Smooth muscle cell (in vitro differentiated cells): Measurements from ENCODE around the gene MAFB. TPM values are rescaled to one million over a fixed set of nuclear protein-coding genes. Genes with fewer than 3 reads are reported as not detected.

ENCODE experiments used
- DNase-seq: peaks from one replicate; lab custom pipeline; 2025; ENCODE audit not compliant: unreplicated experiment; lab: John Stamatoyannopoulos, UW
- H2AFZ ChIP-seq: fragments of 200-600 bp; sonication (generic); 2 replicates; pipeline ENCODE4 v1.6.0; 2016; ENCODE audit warnings: antibody characterized with exemption, low read depth, mild to moderate bottlenecking
- H3F3A ChIP-seq: fragments of 200-600 bp; sonication (generic); 2 replicates; pipeline ENCODE4 v1.6.0; 2017; ENCODE audit warnings: antibody characterized with exemption, low read depth
- H3K27ac ChIP-seq: fragments of 200-600 bp; sonication (generic); 2 replicates; pipeline ENCODE4 v1.5.1; 2016; ENCODE audit warnings: low read depth, mild to moderate bottlenecking
- H3K27me3 ChIP-seq: fragments of 200-600 bp; sonication (generic); 2 replicates; pipeline ENCODE4 v1.6.1; 2016; ENCODE audit warnings: low read depth, mild to moderate bottlenecking
- H3K36me3 ChIP-seq: fragments of 200-600 bp; sonication (generic); 2 replicates; pipeline ENCODE4 v1.5.1; 2016; ENCODE audit warnings: low read depth
- H3K4me1 ChIP-seq: fragments of 200-600 bp; sonication (generic); 2 replicates; pipeline ENCODE4 v1.5.1; 2016; ENCODE audit warnings: low read depth
- H3K4me2 ChIP-seq: fragments of 200-600 bp; sonication (generic); 2 replicates; pipeline ENCODE4 v1.6.0; 2016; ENCODE audit warnings: mild to moderate bottlenecking
- H3K4me3 ChIP-seq: fragments of 200-600 bp; sonication (generic); 2 replicates; pipeline ENCODE4 v1.5.1; 2016; ENCODE audit warnings: mild to moderate bottlenecking
- H3K79me2 ChIP-seq: fragments of 200-600 bp; sonication (generic); 2 replicates; pipeline ENCODE4 v1.6.0; 2016; ENCODE audit warnings: low read depth, mild to moderate bottlenecking
- H3K9ac ChIP-seq: fragments of 200-600 bp; sonication (generic); 2 replicates; pipeline ENCODE4 v1.6.0; 2016; ENCODE audit warnings: low read depth
- H3K9me3 ChIP-seq: fragments of 200-600 bp; sonication (generic); replicated peaks from 2 replicates; pipeline ENCODE4 v1.5.1; 2016; ENCODE audit warnings: low read depth
- H4K20me1 ChIP-seq: fragments of 200-600 bp; sonication (generic); 2 replicates; pipeline ENCODE4 v1.6.0; 2016; ENCODE audit warnings: low read depth
- WGBS: methylation state at CpG from one replicate; pipeline ENCODE4 v1.1.7; 2016; ENCODE audit warnings: low lambda C conversion rate; 5-methylcytosine and 5-hydroxymethylcytosine counted together
- polyA plus RNA-seq: library from polyadenylated mRNA; unstranded; fragments of >200 nt; fragmentation: Nextera tagmentation; extraction: Ambion mirVana; gene quantifications from 2 replicates; pipeline ENCODE4 v1.2.1, GENCODE V29; 2016
- total RNA-seq: library from RNA; depleted of rRNA; stranded (reverse); fragments of >200 nt; gene quantifications from 2 replicates; pipeline ENCODE4 v1.2.3, GENCODE V29; 2014
- TF ChIP-seq, protein P1 (sequence below): fragments of 200-600 bp; sonication (generic); IDR thresholded peaks from 2 replicates; pipeline ENCODE4 v1.5.1; 2017; ENCODE audit warnings: borderline replicate concordance, mild to moderate bottlenecking, antibody characterized with exemption; ENCODE audit not compliant: insufficient read depth, poor library complexity, severe bottlenecking

Gene MAFB
- total and polyA plus RNA-seq, 2 experiments from 2014 or later: 14.4 to 15.7 TPM

DNA sequence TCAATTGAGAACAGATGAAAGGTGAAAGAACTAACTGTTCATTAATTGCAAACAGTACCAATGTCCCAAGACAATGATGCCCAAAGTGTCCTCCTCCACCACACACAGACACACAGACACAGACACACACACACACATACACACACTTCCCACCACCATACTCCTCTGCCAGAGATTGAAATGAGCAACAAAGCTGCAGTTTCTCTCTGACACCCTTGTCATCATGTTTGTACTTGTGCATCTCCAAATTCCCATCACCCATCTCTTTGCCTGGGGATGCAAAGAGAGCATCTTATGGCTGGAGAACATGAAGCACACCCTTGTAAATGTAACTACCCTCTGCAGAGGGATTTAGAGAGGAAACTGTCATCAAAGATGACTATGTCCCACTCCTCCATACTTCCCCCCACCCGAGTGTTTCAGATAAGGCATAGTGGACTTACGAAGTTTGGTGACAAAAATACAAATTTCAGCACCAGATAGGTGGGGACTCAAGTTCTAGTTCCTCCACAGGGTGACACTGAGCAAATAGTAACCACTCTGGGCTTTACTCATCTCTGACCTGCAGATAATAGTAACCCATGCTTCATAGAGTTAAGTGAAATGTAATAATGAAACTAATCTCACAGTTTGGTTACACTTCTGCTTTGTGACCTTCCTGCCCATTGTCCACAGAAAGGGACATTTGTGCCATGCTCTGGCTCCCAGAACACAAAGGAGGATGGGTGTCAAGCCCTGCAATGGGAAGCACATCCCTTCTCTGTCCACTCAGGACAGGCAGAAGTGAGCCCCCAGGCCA is 8.7 kb downstream of the MAFB start:
- H3K27me3 ChIP-seq: peaks cover 32% of the 10 kb centered on the region
- peaks cover 3% of the 10 kb centered on the region for H3K79me2 ChIP-seq
- TF ChIP-seq, protein P1, sequence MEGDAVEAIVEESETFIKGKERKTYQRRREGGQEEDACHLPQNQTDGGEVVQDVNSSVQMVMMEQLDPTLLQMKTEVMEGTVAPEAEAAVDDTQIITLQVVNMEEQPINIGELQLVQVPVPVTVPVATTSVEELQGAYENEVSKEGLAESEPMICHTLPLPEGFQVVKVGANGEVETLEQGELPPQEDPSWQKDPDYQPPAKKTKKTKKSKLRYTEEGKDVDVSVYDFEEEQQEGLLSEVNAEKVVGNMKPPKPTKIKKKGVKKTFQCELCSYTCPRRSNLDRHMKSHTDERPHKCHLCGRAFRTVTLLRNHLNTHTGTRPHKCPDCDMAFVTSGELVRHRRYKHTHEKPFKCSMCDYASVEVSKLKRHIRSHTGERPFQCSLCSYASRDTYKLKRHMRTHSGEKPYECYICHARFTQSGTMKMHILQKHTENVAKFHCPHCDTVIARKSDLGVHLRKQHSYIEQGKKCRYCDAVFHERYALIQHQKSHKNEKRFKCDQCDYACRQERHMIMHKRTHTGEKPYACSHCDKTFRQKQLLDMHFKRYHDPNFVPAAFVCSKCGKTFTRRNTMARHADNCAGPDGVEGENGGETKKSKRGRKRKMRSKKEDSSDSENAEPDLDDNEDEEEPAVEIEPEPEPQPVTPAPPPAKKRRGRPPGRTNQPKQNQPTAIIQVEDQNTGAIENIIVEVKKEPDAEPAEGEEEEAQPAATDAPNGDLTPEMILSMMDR: no peak
- no peak overlapping the region for H3K4me2 ChIP-seq
- H3F3A ChIP-seq: peaks cover 3% of the 10 kb centered on the region
- H2AFZ ChIP-seq: no peak overlapping the region
- DNase-seq: no peak
- H3K27ac ChIP-seq: no peak overlapping the region
- H3K36me3 ChIP-seq: no peaks in the 10 kb centered on the region
- no peak overlapping the region for H3K4me3 ChIP-seq
- no peak overlapping the region for H3K9ac ChIP-seq
- peaks cover 8% of the 10 kb centered on the region for H4K20me1 ChIP-seq
- H3K9me3 ChIP-seq: no peaks in the 10 kb centered on the region
- 61% methylated on average over 2 of the region's 2 CpGs for WGBS
- peaks cover 10% of the 10 kb centered on the region for H3K4me1 ChIP-seq

DNA sequence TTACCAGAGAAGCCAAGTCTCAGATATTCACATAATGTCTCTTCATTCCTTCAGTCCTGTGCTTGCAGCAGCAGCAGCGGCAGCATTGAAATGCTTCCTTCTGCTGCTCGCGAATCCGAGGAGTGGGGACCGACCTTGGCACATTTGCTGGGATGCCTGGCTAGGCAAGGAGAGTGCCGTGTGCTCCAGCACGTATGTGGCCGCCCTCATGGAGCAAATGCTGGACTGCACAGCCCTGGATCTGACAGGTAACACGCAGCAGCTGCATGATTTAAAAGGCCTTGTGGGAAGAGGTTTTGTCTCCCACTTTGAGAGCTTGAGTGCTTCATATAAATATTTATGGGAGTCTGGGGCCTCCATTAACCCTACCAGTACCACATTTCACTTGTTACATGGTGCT is 9.9 kb downstream of the MAFB start:
- Histone ChIP-seq H4K20me1 (no peaks in the 10 kb centered on the region), H3K9ac (no peak overlapping the region), H3K4me1 (peaks cover 10% of the 10 kb centered on the region), H3K36me3 (no peaks in the 10 kb centered on the region), H2AFZ (no peak overlapping the region), H3K4me3 (no peak overlapping the region), H3K27me3 (peaks cover 32% of the 10 kb centered on the region), H3K27ac (no peak overlapping the region), H3K9me3 (no peaks in the 10 kb centered on the region), H3K4me2 (no peak overlapping the region), H3F3A (peaks cover 3% of the 10 kb centered on the region), H3K79me2 (no peaks in the 10 kb centered on the region)
- 72% methylated on average over 9 of the region's 9 CpGs for WGBS
- no peak for DNase-seq
- TF ChIP-seq, protein P1: no peak

DNA sequence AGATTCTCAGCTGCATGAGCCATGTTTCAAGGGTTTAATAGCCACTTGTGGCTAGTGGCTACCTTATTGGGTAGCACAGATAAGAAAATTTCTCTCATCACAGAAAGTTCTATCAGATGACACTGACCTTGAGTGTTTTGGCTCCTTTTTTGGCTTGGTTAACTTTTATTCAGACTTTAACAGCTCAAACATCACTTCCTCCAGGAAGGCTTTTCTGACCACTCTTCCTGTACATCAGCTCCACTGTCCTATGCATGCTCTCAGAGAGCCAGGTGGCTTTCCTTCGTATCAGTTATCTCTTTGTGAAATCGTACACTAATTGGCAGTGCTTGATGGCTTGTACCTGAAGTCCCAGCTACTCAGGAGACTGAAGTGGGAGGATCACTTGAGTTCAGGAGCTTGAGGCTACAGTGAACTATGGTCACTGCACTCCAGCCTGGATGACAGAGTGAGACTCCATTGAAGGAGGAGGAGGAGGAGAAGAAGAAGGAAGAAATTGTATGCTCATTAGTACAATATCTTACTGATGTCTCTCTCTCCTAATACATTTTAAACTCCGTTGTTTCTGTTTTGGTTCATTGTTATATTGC is 10.7 kb downstream of the MAFB start:
- Histone ChIP-seq H3K27ac (no peak overlapping the region), H3K79me2 (no peaks in the 10 kb centered on the region), H3K36me3 (no peaks in the 10 kb centered on the region), H3K9ac (no peak overlapping the region), H3K4me2 (no peak overlapping the region), H3K4me1 (peaks cover 9% of the 10 kb centered on the region), H3K27me3 (peaks cover 32% of the 10 kb centered on the region), H3K4me3 (no peak overlapping the region), H3F3A (peaks cover 3% of the 10 kb centered on the region), H2AFZ (no peak overlapping the region), H4K20me1 (no peaks in the 10 kb centered on the region), H3K9me3 (no peaks in the 10 kb centered on the region)
- DNase-seq: no peak
- TF ChIP-seq, protein P1: no peak
- 70% methylated on average over 3 of the region's 3 CpGs for WGBS
